ENCODE results near the gene RETSAT.
"Not testable (repeated sequence)": the region's sequence is repeated elsewhere in the genome, so short reads cannot be mapped to it uniquely, and the experiment has no call there.

Gene RETSAT

GRCh38 chr2:85395912-85396475 is 41.7 kb upstream of the RETSAT start:
- WGBS, 2 experiments = 92 to 94% methylated on average over 14 of the region's 14 CpGs

DNA sequence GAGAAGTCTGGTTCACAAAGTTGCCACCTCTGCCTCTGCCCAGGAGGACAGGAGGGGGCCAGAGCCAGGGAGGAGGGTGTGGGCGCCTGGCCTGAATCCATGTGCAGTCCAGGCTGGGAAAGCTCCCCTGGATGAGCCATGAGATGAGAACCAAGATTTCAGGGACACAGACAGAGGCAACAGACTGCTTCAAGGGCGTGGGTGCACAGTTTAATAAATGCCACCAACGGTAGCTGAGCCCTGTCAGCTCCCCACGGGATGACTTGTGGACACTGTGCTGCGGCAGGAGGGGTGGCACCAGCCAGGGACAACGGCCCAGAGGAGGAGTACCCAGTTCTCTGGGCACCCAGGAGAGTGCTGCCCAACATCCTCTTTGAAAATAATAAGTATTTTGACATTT is 40.6 kb upstream of the RETSAT start:
- H3K36me3 ChIP-seq (ENCODE audit: control insufficient read depth, insufficient read depth, low read length) = no peaks in the 10 kb centered on the region
- no peaks in the 10 kb centered on the region for H3K9me3 ChIP-seq (ENCODE audit: control insufficient read depth, low read length)
- WGBS, 2 experiments = 90 to 91% methylated on average over 6 of the region's 6 CpGs
- H3K27ac ChIP-seq (ENCODE audit: insufficient read depth, low read depth, low read length, poor library complexity, severe bottlenecking) = no peak overlapping the region
- no peak overlapping the region for H3K4me3 ChIP-seq (ENCODE audit: insufficient read depth, low read depth, low read length)
- no peaks in the 10 kb centered on the region for H3K27me3 ChIP-seq (ENCODE audit: control insufficient read depth, insufficient read depth, low read length, poor library complexity, severe bottlenecking)
- no peaks in the 10 kb centered on the region for H3K4me1 ChIP-seq (ENCODE audit: control insufficient read depth, insufficient read depth, low read length)

More at GRCh38 chr2:85395912-85396475, 41.7 kb upstream of the RETSAT start:
- H3K4me1 ChIP-seq (ENCODE audit: control insufficient read depth, insufficient read depth, low read length) = no peaks in the 10 kb centered on the region
- H3K4me3 ChIP-seq (ENCODE audit: insufficient read depth, low read depth, low read length) = no peak overlapping the region
- no peaks in the 10 kb centered on the region for H3K27me3 ChIP-seq (ENCODE audit: control insufficient read depth, insufficient read depth, low read length, poor library complexity, severe bottlenecking)
- H3K9me3 ChIP-seq (ENCODE audit: control insufficient read depth, low read length) = no peaks in the 10 kb centered on the region
- no peaks in the 10 kb centered on the region for H3K36me3 ChIP-seq (ENCODE audit: control insufficient read depth, insufficient read depth, low read length)
- H3K27ac ChIP-seq (ENCODE audit: insufficient read depth, low read depth, low read length, poor library complexity, severe bottlenecking) = no peak overlapping the region

GRCh38 chr2:85394261-85394681 is 39.9 kb upstream of the RETSAT start:
- Histone ChIP-seq H3K27me3 (ENCODE audit: control insufficient read depth, insufficient read depth, low read length, poor library complexity, severe bottlenecking) (no peaks in the 10 kb centered on the region), H3K4me1 (ENCODE audit: control insufficient read depth, insufficient read depth, low read length) (no peaks in the 10 kb centered on the region), H3K4me3 (ENCODE audit: insufficient read depth, low read depth, low read length) (no peak overlapping the region), H3K36me3 (ENCODE audit: control insufficient read depth, insufficient read depth, low read length) (no peaks in the 10 kb centered on the region), H3K27ac (ENCODE audit: insufficient read depth, low read depth, low read length, poor library complexity, severe bottlenecking) (no peak overlapping the region), H3K9me3 (ENCODE audit: control insufficient read depth, low read length) (no peaks in the 10 kb centered on the region)
- WGBS, 2 experiments = 88 to 89% methylated on average over 4 of the region's 4 CpGs

- 95 to 98% methylated on average over 4 of the region's 4 CpGs for WGBS, 2 experiments
- H3K36me3 ChIP-seq (ENCODE audit: control insufficient read depth, insufficient read depth, low read length) = no peaks in the 10 kb centered on the region
- no peak overlapping the region for H3K4me3 ChIP-seq (ENCODE audit: insufficient read depth, low read depth, low read length)
- H3K9me3 ChIP-seq (ENCODE audit: control insufficient read depth, low read length) = no peaks in the 10 kb centered on the region
- H3K4me1 ChIP-seq (ENCODE audit: control insufficient read depth, insufficient read depth, low read length) = peaks cover 3% of the 10 kb centered on the region
- no peaks in the 10 kb centered on the region for H3K27me3 ChIP-seq (ENCODE audit: control insufficient read depth, insufficient read depth, low read length, poor library complexity, severe bottlenecking)
- H3K27ac ChIP-seq (ENCODE audit: insufficient read depth, low read depth, low read length, poor library complexity, severe bottlenecking) = no peak overlapping the region
Measured at GRCh38 chr2:85393836-85394235, 39.5 kb upstream of the RETSAT start.

- WGBS, 2 experiments = 84 to 87% methylated on average over 11 of the region's 11 CpGs
- Histone ChIP-seq H3K9me3 (ENCODE audit: control insufficient read depth, low read length) (no peaks in the 10 kb centered on the region), H3K27me3 (ENCODE audit: control insufficient read depth, insufficient read depth, low read length, poor library complexity, severe bottlenecking) (no peaks in the 10 kb centered on the region), H3K36me3 (ENCODE audit: control insufficient read depth, insufficient read depth, low read length) (no peaks in the 10 kb centered on the region), H3K27ac (ENCODE audit: insufficient read depth, low read depth, low read length, poor library complexity, severe bottlenecking) (no peak overlapping the region), H3K4me1 (ENCODE audit: control insufficient read depth, insufficient read depth, low read length) (peaks cover 8% of the 10 kb centered on the region), H3K4me3 (ENCODE audit: insufficient read depth, low read depth, low read length) (no peak overlapping the region)
Measured at GRCh38 chr2:85390941-85391669, 36.8 kb upstream of the RETSAT start.

- no peaks in the 10 kb centered on the region for H3K36me3 ChIP-seq (ENCODE audit: control insufficient read depth, insufficient read depth, low read length)
- H3K4me3 ChIP-seq (ENCODE audit: insufficient read depth, low read depth, low read length) = no peak overlapping the region
- H3K27me3 ChIP-seq (ENCODE audit: control insufficient read depth, insufficient read depth, low read length, poor library complexity, severe bottlenecking) = no peaks in the 10 kb centered on the region
- no peak overlapping the region for H3K27ac ChIP-seq (ENCODE audit: insufficient read depth, low read depth, low read length, poor library complexity, severe bottlenecking)
- H3K4me1 ChIP-seq (ENCODE audit: control insufficient read depth, insufficient read depth, low read length) = peaks cover 8% of the 10 kb centered on the region
- H3K9me3 ChIP-seq (ENCODE audit: control insufficient read depth, low read length) = no peaks in the 10 kb centered on the region
- 84 to 90% methylated on average over 9 of the region's 9 CpGs for WGBS, 2 experiments
Measured at GRCh38 chr2:85388878-85389538, 34.7 kb upstream of the RETSAT start.

DNA sequence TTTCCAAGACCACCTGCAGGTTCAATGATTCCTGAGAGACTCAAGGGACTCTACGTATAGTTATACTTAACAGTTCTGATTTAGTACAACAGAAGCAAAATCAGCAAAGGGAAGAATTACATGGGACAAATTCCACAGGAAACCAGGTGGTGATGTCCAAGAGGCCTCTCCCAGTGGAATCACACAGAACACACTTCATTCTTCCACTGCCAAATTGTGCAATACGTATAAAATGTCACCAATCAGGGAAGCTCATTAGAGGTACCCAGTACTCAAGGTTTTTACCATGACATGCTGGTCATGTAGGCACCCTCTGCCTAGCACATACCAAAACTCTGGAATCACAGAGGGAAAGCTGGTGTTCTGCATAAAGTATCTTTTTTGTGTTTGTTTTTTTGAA is 33.4 kb upstream of the RETSAT start:
- WGBS, 2 experiments = 93% methylated on average over 2 of the region's 2 CpGs

DNA sequence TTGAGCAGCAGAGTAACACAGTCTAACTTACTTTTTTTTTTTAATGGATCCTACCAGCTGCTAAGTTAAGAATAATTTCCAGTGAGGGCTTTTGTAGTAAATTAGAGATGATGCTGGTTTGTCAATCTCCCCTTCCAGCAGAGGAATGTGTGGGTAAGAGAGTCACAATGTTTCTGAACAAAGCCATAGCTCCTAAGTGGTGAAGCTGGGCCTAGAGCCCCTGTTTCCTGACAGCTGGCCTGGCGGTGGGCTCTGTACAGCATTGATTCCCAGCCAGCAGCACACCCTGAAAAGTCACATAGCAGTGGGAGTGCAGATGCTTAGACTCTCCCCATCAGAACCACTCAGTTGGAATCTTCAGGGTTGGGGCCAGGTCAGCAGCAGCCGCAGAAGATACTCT is 31.4 kb upstream of the RETSAT start:
- 77 to 89% methylated on average over 2 of the region's 2 CpGs for WGBS, 2 experiments
- H3K4me3 ChIP-seq (ENCODE audit: insufficient read depth, low read depth, low read length) = no peak overlapping the region
- no peaks in the 10 kb centered on the region for H3K27me3 ChIP-seq (ENCODE audit: control insufficient read depth, insufficient read depth, low read length, poor library complexity, severe bottlenecking)
- peaks cover 8% of the 10 kb centered on the region for H3K4me1 ChIP-seq (ENCODE audit: control insufficient read depth, insufficient read depth, low read length)
- H3K27ac ChIP-seq (ENCODE audit: insufficient read depth, low read depth, low read length, poor library complexity, severe bottlenecking) = no peak overlapping the region
- H3K36me3 ChIP-seq (ENCODE audit: control insufficient read depth, insufficient read depth, low read length) = peaks cover 9% of the 10 kb centered on the region
- no peaks in the 10 kb centered on the region for H3K9me3 ChIP-seq (ENCODE audit: control insufficient read depth, low read length)

More for the DNA sequence above, 33.4 kb upstream of the RETSAT start:
- peaks cover 8% of the 10 kb centered on the region for H3K4me1 ChIP-seq (ENCODE audit: control insufficient read depth, insufficient read depth, low read length)
- H3K9me3 ChIP-seq (ENCODE audit: control insufficient read depth, low read length) = no peaks in the 10 kb centered on the region
- H3K4me3 ChIP-seq (ENCODE audit: insufficient read depth, low read depth, low read length) = no peak overlapping the region
- H3K27ac ChIP-seq (ENCODE audit: insufficient read depth, low read depth, low read length, poor library complexity, severe bottlenecking) = no peak overlapping the region
- H3K27me3 ChIP-seq (ENCODE audit: control insufficient read depth, insufficient read depth, low read length, poor library complexity, severe bottlenecking) = no peaks in the 10 kb centered on the region
- H3K36me3 ChIP-seq (ENCODE audit: control insufficient read depth, insufficient read depth, low read length) = no peaks in the 10 kb centered on the region

DNA sequence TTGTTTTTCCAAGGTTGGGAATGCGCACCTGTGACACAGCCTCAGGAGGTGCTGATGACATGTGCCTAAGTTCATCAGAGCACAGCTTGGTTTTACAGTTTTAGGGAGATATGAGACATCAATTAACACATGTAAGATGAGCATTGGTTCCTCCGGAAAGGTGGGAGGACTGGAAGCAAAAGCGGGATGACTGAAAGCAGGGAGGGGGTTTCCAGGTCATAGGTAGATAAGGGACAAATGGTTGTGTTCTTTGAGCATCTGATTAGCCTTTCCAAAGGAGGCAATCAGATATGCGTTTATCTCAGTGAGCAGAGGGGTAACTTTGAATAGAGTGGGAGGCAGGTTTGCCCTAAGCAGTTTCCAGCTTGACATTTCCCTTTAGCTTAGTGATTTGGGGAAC is 29.5 kb upstream of the RETSAT start:
- no peaks in the 10 kb centered on the region for H3K9me3 ChIP-seq (ENCODE audit: control insufficient read depth, low read length)
- no peaks in the 10 kb centered on the region for H3K27me3 ChIP-seq (ENCODE audit: control insufficient read depth, insufficient read depth, low read length, poor library complexity, severe bottlenecking)
- WGBS, 2 experiments = 89 to 92% methylated on average over 4 of the region's 4 CpGs
- peaks cover 5% of the 10 kb centered on the region for H3K4me1 ChIP-seq (ENCODE audit: control insufficient read depth, insufficient read depth, low read length)
- H3K4me3 ChIP-seq (ENCODE audit: insufficient read depth, low read depth, low read length) = no peak overlapping the region
- H3K36me3 ChIP-seq (ENCODE audit: control insufficient read depth, insufficient read depth, low read length) = peaks cover 21% of the 10 kb centered on the region
- H3K27ac ChIP-seq (ENCODE audit: insufficient read depth, low read depth, low read length, poor library complexity, severe bottlenecking) = no peak overlapping the region

- peaks cover 21% of the 10 kb centered on the region for H3K36me3 ChIP-seq (ENCODE audit: control insufficient read depth, insufficient read depth, low read length)
- WGBS, 2 experiments = 82 to 96% methylated on average over 5 of the region's 5 CpGs
Measured at GRCh38 chr2:85383151-85383550, 28.8 kb upstream of the RETSAT start.

More at GRCh38 chr2:85383151-85383550, 28.8 kb upstream of the RETSAT start:
- not testable (repeated sequence) for H3K9me3 ChIP-seq (ENCODE audit: control insufficient read depth, low read length); H3K4me3 ChIP-seq (ENCODE audit: insufficient read depth, low read depth, low read length); H3K27ac ChIP-seq (ENCODE audit: insufficient read depth, low read depth, low read length, poor library complexity, severe bottlenecking); H3K4me1 ChIP-seq (ENCODE audit: control insufficient read depth, insufficient read depth, low read length); H3K27me3 ChIP-seq (ENCODE audit: control insufficient read depth, insufficient read depth, low read length, poor library complexity, severe bottlenecking)
